ENCODE results near the gene PORCN.
"Not testable (repeated sequence)": the region's sequence is repeated elsewhere in the genome, so short reads cannot be mapped to it uniquely, and the experiment has no call there.

PORCN gene

DNA sequence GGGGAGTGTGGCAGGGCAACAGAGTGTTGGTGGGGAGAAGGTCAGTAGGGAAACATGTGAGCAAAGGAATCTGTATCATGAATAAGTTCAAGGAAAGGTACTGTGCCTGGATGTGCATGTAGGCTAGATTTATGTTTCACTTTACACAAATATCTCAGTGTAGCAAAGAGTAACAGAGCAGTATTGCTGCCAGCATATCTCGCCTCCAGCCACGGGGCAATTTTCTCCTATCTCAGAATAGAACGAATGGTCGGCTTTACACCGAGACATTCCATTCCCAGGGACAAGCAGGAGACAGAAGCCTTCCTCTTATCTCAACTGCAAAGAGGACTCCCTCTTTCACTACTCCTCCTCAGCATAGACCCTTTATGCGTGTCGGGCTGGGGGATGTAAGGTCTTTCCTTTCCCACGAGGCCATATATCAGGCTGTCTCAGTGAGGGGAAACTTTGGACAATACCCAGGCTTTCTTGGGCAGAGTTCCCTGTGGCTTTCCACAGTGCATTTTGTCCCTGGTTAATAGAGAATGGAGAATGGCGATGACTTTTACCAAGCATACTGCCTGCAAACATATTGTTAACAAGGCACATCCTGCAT lies 47.0 kb downstream of the PORCN start:
- DNase-seq = not testable (repeated sequence)

DNA sequence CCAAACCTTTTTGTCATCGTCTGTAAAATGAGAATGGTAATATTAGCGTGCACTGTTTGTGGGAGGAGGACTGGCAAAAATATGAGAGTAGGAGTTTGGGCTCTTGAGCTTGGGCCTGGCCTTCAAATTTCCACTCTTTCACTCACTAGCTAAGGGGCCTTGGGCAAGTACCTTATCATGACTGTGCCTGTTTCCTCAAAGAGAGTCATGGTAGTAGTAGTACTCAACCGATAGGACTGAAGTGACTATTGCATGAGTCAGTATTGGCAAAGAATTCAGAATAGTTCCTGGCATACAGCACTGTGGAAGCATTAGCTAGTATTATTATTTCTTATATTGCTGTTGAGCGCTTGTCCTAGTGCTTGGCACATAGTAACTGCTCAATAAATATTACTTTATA lies 49.5 kb downstream of the PORCN start:
- no peak for DNase-seq

DNA sequence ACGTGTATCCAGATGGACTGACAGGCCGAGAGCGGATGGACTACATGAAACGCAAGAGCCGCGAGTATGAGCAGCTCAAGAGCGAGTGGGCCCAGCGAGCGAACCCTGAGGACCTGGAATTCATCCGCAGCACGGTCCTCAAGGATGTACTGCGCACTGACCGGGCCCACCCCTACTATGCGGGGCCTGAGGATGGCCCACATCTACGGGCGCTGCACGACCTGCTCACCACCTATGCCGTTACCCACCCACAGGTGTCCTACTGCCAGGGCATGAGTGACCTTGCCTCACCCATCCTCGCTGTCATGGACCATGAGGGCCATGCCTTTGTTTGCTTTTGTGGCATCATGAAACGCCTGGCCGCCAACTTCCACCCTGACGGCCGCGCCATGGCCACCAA lies 50.8 kb downstream of the PORCN start:
- DNase-seq = no peak

DNA sequence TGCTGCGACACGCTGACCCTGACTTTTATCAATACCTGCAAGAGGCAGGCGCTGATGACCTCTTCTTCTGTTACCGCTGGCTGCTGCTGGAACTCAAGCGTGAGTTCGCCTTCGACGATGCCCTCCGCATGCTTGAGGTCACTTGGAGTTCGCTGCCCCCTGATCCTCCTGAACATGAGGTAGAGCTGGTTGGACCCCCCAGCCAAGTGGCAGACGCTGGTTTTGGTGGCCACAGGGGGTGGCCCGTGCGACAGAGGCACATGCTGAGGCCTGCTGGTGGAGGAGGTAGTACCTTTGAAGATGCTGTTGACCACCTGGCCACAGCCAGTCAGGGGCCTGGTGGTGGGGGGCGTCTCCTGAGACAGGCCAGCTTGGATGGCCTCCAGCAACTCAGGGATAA lies 51.3 kb downstream of the PORCN start:
- no peak for DNase-seq

DNA sequence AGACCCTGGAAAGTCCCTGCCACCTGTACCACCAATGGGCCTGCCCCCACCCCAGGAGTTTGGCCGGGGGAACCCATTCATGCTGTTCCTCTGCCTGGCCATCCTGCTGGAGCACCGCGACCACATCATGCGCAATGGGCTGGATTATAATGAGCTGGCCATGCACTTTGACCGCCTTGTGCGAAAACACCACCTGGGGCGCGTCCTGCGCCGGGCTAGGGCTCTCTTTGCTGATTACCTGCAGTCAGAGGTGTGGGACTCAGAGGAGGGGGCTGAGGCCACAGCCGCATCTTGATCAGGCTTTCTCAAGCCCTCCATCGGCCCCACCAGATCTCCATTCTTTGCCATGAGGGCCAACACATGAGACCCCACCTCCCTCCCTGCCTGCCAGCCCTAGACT lies 51.9 kb downstream of the PORCN start:
- no peak for DNase-seq

DNA sequence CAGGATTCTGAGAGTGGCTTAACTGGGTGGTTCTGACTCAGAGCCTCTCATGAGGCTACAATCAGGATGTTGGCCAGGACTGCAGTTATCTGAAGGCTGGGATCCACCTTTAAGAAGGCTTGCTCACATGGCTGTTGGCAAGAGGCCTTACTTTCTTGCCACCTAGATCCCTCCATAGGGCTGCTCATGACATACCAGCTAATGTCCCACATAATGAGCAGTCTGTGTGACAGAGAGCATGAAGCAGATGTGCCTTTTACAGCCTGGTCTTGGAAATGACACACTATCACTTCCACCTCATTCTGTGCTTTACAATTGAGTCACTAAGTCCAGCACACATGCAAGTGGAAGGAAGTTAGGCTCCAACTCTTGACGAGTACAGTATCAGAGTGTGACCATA lies 61.2 kb downstream of the PORCN start:
- no peak for DNase-seq
